ENCODE measurements around the gene BRF1.
A peak's percentile ranks its signal among the peaks of the same experiment; 100 is the strongest.

Gene BRF1

GRCh38 chr14:105211758-105212089 lies 89.1 kb downstream of the BRF1 start:
- ChIA-PET CTCF (no interaction called here), POLR2A (ENCODE audit: low non-redundant PET) (no interaction called here)
- no peak for TF ChIP-seq CTCF (conservative IDR thresholded peaks at IDR 0.05; ENCODE audit: low read depth)
- DNase-seq (ENCODE audit: low spot score): no peak
- peak overlapping the region; percentile 17; the same call in 1 of the 2 replicates for H3K27ac ChIP-seq

- ChIA-PET CTCF (interaction anchor here (0.8 kb wide), 1 partner anchor 149 kb away, joined by 4 read pairs; no protein-coding TSS in a partner anchor), POLR2A (ENCODE audit: low non-redundant PET) (no interaction called here)
- H3K27ac ChIP-seq: peak overlapping the region; percentile 17; the same call in 1 of the 2 replicates
- TF ChIP-seq CTCF (conservative IDR thresholded peaks at IDR 0.05; ENCODE audit: low read depth): no peak
- no peak for DNase-seq (ENCODE audit: low spot score)
Measured at GRCh38 chr14:105211086-105211757, 89.6 kb downstream of the BRF1 start.

- ChIA-PET POLR2A (ENCODE audit: low non-redundant PET) (no interaction called here), CTCF (interaction anchor here (0.8 kb wide), 1 partner anchor 148 kb away, joined by 4 read pairs; no protein-coding TSS in a partner anchor)
- no peak for TF ChIP-seq CTCF (conservative IDR thresholded peaks at IDR 0.05; ENCODE audit: low read depth)
- H3K27ac ChIP-seq: peak overlapping the region; percentile 2; the same call in 1 of the 2 replicates
- DNase-seq (ENCODE audit: low spot score): no peak
Measured at GRCh38 chr14:105210266-105211025, 90.4 kb downstream of the BRF1 start.

- DNase-seq (ENCODE audit: low spot score): no peak
- no peak for TF ChIP-seq CTCF (conservative IDR thresholded peaks at IDR 0.05; ENCODE audit: low read depth)
- ChIA-PET CTCF (no interaction called here), POLR2A (ENCODE audit: low non-redundant PET) (no interaction called here)
- no peak overlapping the region for H3K27ac ChIP-seq
Measured at GRCh38 chr14:105209646-105210045, 91.2 kb downstream of the BRF1 start.

- DNase-seq (ENCODE audit: low spot score): no peak
- ChIA-PET CTCF (interaction anchor here (0.7 kb wide), 1 partner anchor 301 kb away, joined by 5 read pairs; no protein-coding TSS in a partner anchor), POLR2A (ENCODE audit: low non-redundant PET) (no interaction called here)
- no peak overlapping the region for H3K27ac ChIP-seq
- no peak for TF ChIP-seq CTCF (conservative IDR thresholded peaks at IDR 0.05; ENCODE audit: low read depth)
Measured at GRCh38 chr14:105209091-105209490, 91.7 kb downstream of the BRF1 start.

- POLR2A ChIA-PET (ENCODE audit: low non-redundant PET): no interaction called here
Measured at GRCh38 chr14:105208738-105209075, 92.1 kb downstream of the BRF1 start.

More at GRCh38 chr14:105208738-105209075, 92.1 kb downstream of the BRF1 start:
- CTCF ChIA-PET: interaction anchor here (0.7 kb wide), 1 partner anchor 301 kb away, joined by 5 read pairs; no protein-coding TSS in a partner anchor
- DNase-seq (ENCODE audit: low spot score): no peak
- no peak for TF ChIP-seq CTCF (conservative IDR thresholded peaks at IDR 0.05; ENCODE audit: low read depth)
- no peak overlapping the region for H3K27ac ChIP-seq

Measured in RWPE1 (cell line).